ENCODE data around the gene AQP12B.

GRCh38 chr2:240635121-240635997 is 47.3 kb downstream of the AQP12B start:
- TF ChIP-seq, protein P1, sequence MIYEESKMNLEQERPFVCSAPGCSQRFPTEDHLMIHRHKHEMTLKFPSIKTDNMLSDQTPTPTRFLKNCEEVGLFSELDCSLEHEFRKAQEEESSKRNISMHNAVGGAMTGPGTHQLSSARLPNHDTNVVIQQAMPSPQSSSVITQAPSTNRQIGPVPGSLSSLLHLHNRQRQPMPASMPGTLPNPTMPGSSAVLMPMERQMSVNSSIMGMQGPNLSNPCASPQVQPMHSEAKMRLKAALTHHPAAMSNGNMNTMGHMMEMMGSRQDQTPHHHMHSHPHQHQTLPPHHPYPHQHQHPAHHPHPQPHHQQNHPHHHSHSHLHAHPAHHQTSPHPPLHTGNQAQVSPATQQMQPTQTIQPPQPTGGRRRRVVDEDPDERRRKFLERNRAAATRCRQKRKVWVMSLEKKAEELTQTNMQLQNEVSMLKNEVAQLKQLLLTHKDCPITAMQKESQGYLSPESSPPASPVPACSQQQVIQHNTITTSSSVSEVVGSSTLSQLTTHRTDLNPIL (CRISPR knock-in tag; IDR thresholded peaks at IDR 0.05; ENCODE audit: low read depth), result no peak
- no peak for TF ChIP-seq RARB (CRISPR knock-in tag; IDR thresholded peaks at IDR 0.05)
- no peak for TF ChIP-seq POU6F1 (CRISPR knock-in tag; IDR thresholded peaks at IDR 0.05; ENCODE audit: borderline replicate concordance, low read depth)
- TF ChIP-seq CSDC2 (CRISPR knock-in tag; IDR thresholded peaks at IDR 0.05), result no peak
- TF ChIP-seq ARNTL (CRISPR knock-in tag; IDR thresholded peaks at IDR 0.05; ENCODE audit: borderline replicate concordance, low read depth), result no peak
- no peak for TF ChIP-seq TOX (CRISPR knock-in tag; IDR thresholded peaks at IDR 0.05; ENCODE audit: borderline replicate concordance)
- no peak for TF ChIP-seq ZFP30 (CRISPR knock-in tag; IDR thresholded peaks at IDR 0.05)
- TF ChIP-seq ZNF8 (CRISPR knock-in tag; IDR thresholded peaks at IDR 0.05), result no peak
- TF ChIP-seq PATZ1 (CRISPR knock-in tag; IDR thresholded peaks at IDR 0.05; ENCODE audit: borderline replicate concordance), result no peak
- TF ChIP-seq GLIS3 (CRISPR knock-in tag; IDR thresholded peaks at IDR 0.05), result no peak
- TF ChIP-seq SNAI2 (CRISPR knock-in tag; IDR thresholded peaks at IDR 0.05), result no peak
- no peak for TF ChIP-seq BACH2 (CRISPR knock-in tag; IDR thresholded peaks at IDR 0.05; ENCODE audit: borderline replicate concordance)
- TF ChIP-seq ISL1 (CRISPR knock-in tag; IDR thresholded peaks at IDR 0.05), result no peak
- TF ChIP-seq ZNF70 (CRISPR knock-in tag; IDR thresholded peaks at IDR 0.05), result no peak

Measured in SK-N-SH treated with all-trans-retinoic acid at 6 μM for 48 hours (cell line).